OCI-LY1 (cell line): ENCODE measurements around the gene ZEB1.
"Not testable (repeated sequence)": the region's sequence is repeated elsewhere in the genome, so short reads cannot be mapped to it uniquely, and the experiment has no call there.

Experiments
- H2AFZ ChIP-seq: fragments of 200-600 bp; sonication (generic), shearing (Covaris generic); 2 replicates; pipeline ENCODE4 v1.6.0; 2014; ENCODE audit warnings: antibody characterized with exemption, mild to moderate bottlenecking, low read length
- H3F3A ChIP-seq: fragments of 200-600 bp; sonication (generic), shearing (Covaris generic); 2 replicates; pipeline ENCODE4 v1.6.0; 2014; ENCODE audit warnings: mild to moderate bottlenecking, antibody characterized with exemption, low read length, moderate library complexity; ENCODE audit not compliant: insufficient read depth
- H3K27ac ChIP-seq: fragments of 200-600 bp; sonication (generic); 2 replicates; pipeline ENCODE4 v1.5.1; 2014; ENCODE audit warnings: low read length, mixed run types, mild to moderate bottlenecking, low read depth; ENCODE audit not compliant: poor library complexity, severe bottlenecking
- H3K27me3 ChIP-seq: fragments of 200-600 bp; sonication (generic); 2 replicates; pipeline ENCODE4 v1.6.0; 2014; ENCODE audit warnings: antibody characterized with exemption, mild to moderate bottlenecking, low read length, moderate library complexity; ENCODE audit not compliant: insufficient read depth
- H3K36me3 ChIP-seq: fragments of 200-600 bp; sonication (generic); 2 replicates; pipeline ENCODE4 v1.6.1; 2014; ENCODE audit warnings: mild to moderate bottlenecking, antibody characterized with exemption, low read length, moderate library complexity, mixed read lengths; ENCODE audit not compliant: insufficient read depth
- H3K4me1 ChIP-seq: fragments of 200-600 bp; sonication (generic); 2 replicates; pipeline ENCODE4 v1.5.1; 2014; ENCODE audit warnings: mild to moderate bottlenecking, low read length, moderate library complexity; ENCODE audit not compliant: insufficient read depth, severe bottlenecking
- H3K4me2 ChIP-seq: fragments of 200-600 bp; sonication (generic), shearing (Covaris generic); 2 replicates; pipeline ENCODE4 v1.6.1; 2014; ENCODE audit warnings: low read length
- H3K4me3 ChIP-seq: fragments of 200-600 bp; sonication (generic); 2 replicates; pipeline ENCODE4 v1.5.1; 2014; ENCODE audit warnings: low read length, low read depth, mild to moderate bottlenecking, mixed read lengths; ENCODE audit not compliant: poor library complexity, severe bottlenecking
- H3K79me2 ChIP-seq: fragments of 200-600 bp; shearing (Covaris generic); 2 replicates; pipeline ENCODE4 v1.6.1; 2016; ENCODE audit warnings: mixed run types, low read length, mixed read lengths; ENCODE audit not compliant: insufficient read depth
- H3K9ac ChIP-seq: fragments of 200-600 bp; sonication (generic), shearing (Covaris generic); 2 replicates; pipeline ENCODE4 v1.6.1; 2014; ENCODE audit warnings: mild to moderate bottlenecking, low read length, mixed read lengths
- H3K9me2 ChIP-seq: fragments of 200-600 bp; sonication (generic), shearing (Covaris generic); 2 replicates; pipeline ENCODE4 v1.6.1; 2014; ENCODE audit warnings: low read depth, mild to moderate bottlenecking, low read length, mixed read lengths
- H3K9me3 ChIP-seq: fragments of 200-600 bp; shearing (Covaris generic); 2 replicates; pipeline ENCODE4 v1.6.1; 2014; ENCODE audit warnings: low read length, mixed read lengths
- H4K20me1 ChIP-seq: fragments of 200-600 bp; sonication (generic), shearing (Covaris generic); 2 replicates; pipeline ENCODE4 v1.6.0; 2016; ENCODE audit warnings: mild to moderate bottlenecking, low read length; ENCODE audit not compliant: insufficient read depth
- CTCF ChIP-seq: fragments of 200-600 bp; sonication (generic), shearing (Covaris generic); IDR thresholded peaks from 2 replicates; pipeline ENCODE4 v1.5.1; 2017; ENCODE audit warnings: mild to moderate bottlenecking, antibody characterized with exemption, low read length, moderate library complexity, mixed read lengths
- EZH2 ChIP-seq: fragments of 200-600 bp; sonication (generic), shearing (Covaris generic); IDR thresholded peaks from 2 replicates; pipeline ENCODE4 v1.8.0; 2017; ENCODE audit warnings: borderline replicate concordance, mixed run types, mild to moderate bottlenecking, antibody characterized with exemption, low read length, moderate library complexity, mixed read lengths

Gene ZEB1

GRCh38 chr10:31359979-31360378 lies 41.0 kb downstream of the ZEB1 start:
- no peak overlapping the region for H3K9ac ChIP-seq
- H4K20me1 ChIP-seq = no peaks in the 10 kb centered on the region
- no peaks in the 10 kb centered on the region; the same call in 1 of the 2 replicates for H3K36me3 ChIP-seq
- H3K9me2 ChIP-seq = no peaks in the 10 kb centered on the region
- no peaks in the 10 kb centered on the region for H3K27me3 ChIP-seq
- H3K79me2 ChIP-seq = peaks cover 41% of the 10 kb centered on the region
- TF ChIP-seq EZH2 (no peak), CTCF (no peak)
- H3K4me3 ChIP-seq = no peak overlapping the region
- H3K4me2 ChIP-seq = no peak overlapping the region
- no peaks in the 10 kb centered on the region for H3K9me3 ChIP-seq
- H3F3A ChIP-seq = no peaks in the 10 kb centered on the region
- no peaks in the 10 kb centered on the region for H3K4me1 ChIP-seq
- H3K27ac ChIP-seq = no peak overlapping the region
- H2AFZ ChIP-seq = no peak overlapping the region

- peaks cover 27% of the 10 kb centered on the region for H3K79me2 ChIP-seq
- H3K4me1 ChIP-seq, H3K27me3 ChIP-seq: not testable (repeated sequence)
These were observed 42.5 kb downstream of the ZEB1 start for GRCh38 chr10:31361475-31361874.

GRCh38 chr10:31362023-31362641 lies 43.1 kb downstream of the ZEB1 start:
- Histone ChIP-seq H3F3A (no peaks in the 10 kb centered on the region), H3K27ac (no peak overlapping the region), H4K20me1 (no peaks in the 10 kb centered on the region), H3K9me2 (no peaks in the 10 kb centered on the region), H3K9ac (no peak overlapping the region), H3K9me3 (no peaks in the 10 kb centered on the region), H3K4me1 (no peaks in the 10 kb centered on the region), H3K27me3 (no peaks in the 10 kb centered on the region), H3K4me3 (no peak overlapping the region), H3K36me3 (no peaks in the 10 kb centered on the region; the same call in 1 of the 2 replicates), H3K79me2 (peaks cover 27% of the 10 kb centered on the region), H3K4me2 (no peak overlapping the region), H2AFZ (no peak overlapping the region)
- no peak for TF ChIP-seq CTCF
- no peak for TF ChIP-seq EZH2

More at GRCh38 chr10:31361475-31361874, 42.5 kb downstream of the ZEB1 start:
- H4K20me1 ChIP-seq, H2AFZ ChIP-seq, H3K4me2 ChIP-seq, H3K27ac ChIP-seq, H3K9me3 ChIP-seq, H3K9ac ChIP-seq, H3F3A ChIP-seq, H3K9me2 ChIP-seq, H3K36me3 ChIP-seq, H3K4me3 ChIP-seq: not testable (repeated sequence)

- H3K27me3 ChIP-seq, H3K27ac ChIP-seq, H3K4me2 ChIP-seq, H3K9me2 ChIP-seq, H3K9ac ChIP-seq, H3K4me3 ChIP-seq, H3K4me1 ChIP-seq, H4K20me1 ChIP-seq, H3K36me3 ChIP-seq, H3F3A ChIP-seq, H2AFZ ChIP-seq, H3K9me3 ChIP-seq: not testable (repeated sequence)
- H3K79me2 ChIP-seq = peaks cover 27% of the 10 kb centered on the region
These were observed 44.7 kb downstream of the ZEB1 start for GRCh38 chr10:31363696-31364095.

GRCh38 chr10:31364238-31364637 lies 45.2 kb downstream of the ZEB1 start:
- not testable (repeated sequence) for H3K36me3 ChIP-seq, H2AFZ ChIP-seq, H3K9me3 ChIP-seq, H3K4me3 ChIP-seq, H3K27ac ChIP-seq, H4K20me1 ChIP-seq, H3K4me2 ChIP-seq, H3F3A ChIP-seq, H3K4me1 ChIP-seq, H3K9me2 ChIP-seq, H3K27me3 ChIP-seq, H3K9ac ChIP-seq
- peaks cover 33% of the 10 kb centered on the region for H3K79me2 ChIP-seq
